Epithelial cell of esophagus (primary cell): ENCODE data around the gene PGAP6.
"Not testable (repeated sequence)": the region's sequence is repeated elsewhere in the genome, so short reads cannot be mapped to it uniquely, and the experiment has no call there.

ENCODE experiments used
- DNase-seq: peaks from one replicate; pipeline ENCODE4 v3.0.0; 2010; ENCODE audit warnings: low read depth
- H3K4me3 ChIP-seq: 2 replicates; pipeline ENCODE4 v1.5.1; 2011; ENCODE audit warnings: mild to moderate bottlenecking, low read length, control low read depth
- CTCF ChIP-seq: IDR thresholded peaks from 2 replicates; pipeline ENCODE4 v1.5.1; 2011; ENCODE audit warnings: low read depth, mild to moderate bottlenecking, low read length, control low read depth, inconsistent platforms; ENCODE audit not compliant: insufficient read depth; ENCODE audit errors: missing control alignments

Gene PGAP6

GRCh38 chr16:380762-381011, 1.1 kb downstream of the PGAP6 start:
- peak overlapping the region; percentile 56 for H3K4me3 ChIP-seq
- TF ChIP-seq CTCF, result no peak
- DNase-seq, result no peak

- TF ChIP-seq CTCF, result no peak
- no peak overlapping the region for H3K4me3 ChIP-seq
- DNase-seq, result no peak
Measured at GRCh38 chr16:379961-380761, 1.6 kb downstream of the PGAP6 start.

GRCh38 chr16:379183-379960, 2.4 kb downstream of the PGAP6 start:
- DNase-seq, result peak; percentile 26
- no peak overlapping the region for H3K4me3 ChIP-seq
- no peak for TF ChIP-seq CTCF

GRCh38 chr16:378821-379182, 3.0 kb downstream of the PGAP6 start:
- no peak for TF ChIP-seq CTCF
- DNase-seq, result no peak
- H3K4me3 ChIP-seq, result no peak overlapping the region

GRCh38 chr16:378113-378820, 3.5 kb downstream of the PGAP6 start:
- H3K4me3 ChIP-seq, DNase-seq: not testable (repeated sequence)

GRCh38 chr16:377419-377951, 4.3 kb downstream of the PGAP6 start:
- no peak overlapping the region for H3K4me3 ChIP-seq
- TF ChIP-seq CTCF, result no peak
- DNase-seq, result no peak

GRCh38 chr16:376817-377418, 4.9 kb downstream of the PGAP6 start:
- H3K4me3 ChIP-seq, result no peak overlapping the region
- no peak for DNase-seq
- no peak for TF ChIP-seq CTCF
